Myocyte (in vitro differentiated cells): ENCODE measurements around the gene LDLRAD4. TPM values are rescaled to one million over a fixed set of nuclear protein-coding genes. Genes with fewer than 3 reads are reported as not detected.

Source experiments
- DNase-seq: peaks from one replicate; pipeline ENCODE4 v3.0.0-alpha.2; 2012; ENCODE audit warnings: low read depth
- total RNA-seq: library from RNA; depleted of rRNA; stranded (reverse); fragments of >200 nt; gene quantifications from 2 replicates; pipeline ENCODE4 v1.2.3, GENCODE V29; 2014

Gene LDLRAD4
- total RNA-seq, 1 donor from 2014 or later: 1.7 TPM

- DNase-seq: no peak
Measured at GRCh38 chr18:13440277-13441248, 222.0 kb downstream of the LDLRAD4 start.

DNA sequence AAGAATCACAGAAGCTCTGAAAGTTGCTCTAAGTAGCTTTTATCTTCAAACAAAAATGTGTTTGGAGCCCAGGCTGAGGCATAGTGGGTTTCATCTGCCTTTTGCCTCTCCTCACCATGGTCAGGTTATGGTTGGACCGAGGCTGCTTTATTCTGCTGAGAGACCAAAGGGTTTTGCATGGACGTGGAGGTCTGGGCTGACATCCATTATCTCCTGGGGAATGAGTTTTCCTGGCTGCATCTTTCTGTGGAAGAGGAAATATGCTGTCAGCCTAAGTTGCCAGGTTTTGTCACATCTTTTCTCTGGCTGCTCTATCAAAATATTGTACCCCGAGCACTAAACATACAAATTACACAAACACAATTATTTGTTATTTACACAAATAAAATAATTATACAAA lies 223.2 kb downstream of the LDLRAD4 start:
- DNase-seq: no peak

GRCh38 chr18:13442451-13442850 lies 223.9 kb downstream of the LDLRAD4 start:
- DNase-seq: no peak

GRCh38 chr18:13443552-13443951 lies 225.0 kb downstream of the LDLRAD4 start:
- no peak for DNase-seq

GRCh38 chr18:13444430-13445240 lies 226.1 kb downstream of the LDLRAD4 start:
- no peak for DNase-seq

GRCh38 chr18:13445241-13445897 lies 226.8 kb downstream of the LDLRAD4 start:
- no peak for DNase-seq

GRCh38 chr18:13446024-13446423 lies 227.5 kb downstream of the LDLRAD4 start:
- DNase-seq: no peak

GRCh38 chr18:13446610-13447461 lies 228.3 kb downstream of the LDLRAD4 start:
- DNase-seq: no peak

DNA sequence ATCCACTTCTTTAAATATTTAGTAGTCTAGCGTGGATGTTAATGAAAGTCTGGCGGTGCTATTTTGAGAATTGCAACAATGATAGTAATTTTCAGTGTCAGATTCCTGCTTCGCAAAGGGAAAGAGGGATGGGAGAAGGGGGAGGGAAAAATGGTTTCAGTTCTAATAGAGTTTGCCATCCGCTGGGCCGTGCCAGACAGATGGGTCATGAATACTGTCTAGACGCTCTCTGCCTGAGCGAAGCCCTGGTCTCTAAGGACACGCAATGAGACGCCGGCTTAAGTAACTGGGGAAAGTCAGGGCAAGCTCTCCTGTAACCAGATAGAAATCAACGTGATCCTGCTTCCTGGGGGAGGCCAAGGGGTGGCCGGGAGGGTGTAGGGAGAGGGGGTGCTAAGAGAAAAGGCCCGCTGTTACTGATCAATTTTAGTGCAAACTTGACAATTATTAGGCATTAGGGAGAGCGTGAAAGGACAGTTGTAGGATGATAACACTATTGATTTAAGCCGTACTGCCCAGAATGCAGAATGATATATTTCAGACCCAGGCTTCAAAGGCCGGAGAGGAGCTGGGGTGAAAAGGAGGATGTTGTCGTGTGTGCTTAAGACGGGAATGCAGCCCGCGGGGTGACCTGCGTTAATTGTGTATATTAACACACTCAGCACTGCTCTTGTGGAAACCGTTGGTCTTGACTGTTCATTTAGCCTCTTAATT lies 229.2 kb downstream of the LDLRAD4 start:
- DNase-seq: peak; percentile 15

- no peak for DNase-seq
Measured at GRCh38 chr18:13448335-13448795, 229.8 kb downstream of the LDLRAD4 start.

- no peak for DNase-seq
Measured at GRCh38 chr18:13449651-13450050, 231.1 kb downstream of the LDLRAD4 start.

- no peak for DNase-seq
Measured at GRCh38 chr18:13450289-13451212, 232.0 kb downstream of the LDLRAD4 start.

GRCh38 chr18:13451213-13451540 lies 232.6 kb downstream of the LDLRAD4 start:
- DNase-seq: no peak

DNA sequence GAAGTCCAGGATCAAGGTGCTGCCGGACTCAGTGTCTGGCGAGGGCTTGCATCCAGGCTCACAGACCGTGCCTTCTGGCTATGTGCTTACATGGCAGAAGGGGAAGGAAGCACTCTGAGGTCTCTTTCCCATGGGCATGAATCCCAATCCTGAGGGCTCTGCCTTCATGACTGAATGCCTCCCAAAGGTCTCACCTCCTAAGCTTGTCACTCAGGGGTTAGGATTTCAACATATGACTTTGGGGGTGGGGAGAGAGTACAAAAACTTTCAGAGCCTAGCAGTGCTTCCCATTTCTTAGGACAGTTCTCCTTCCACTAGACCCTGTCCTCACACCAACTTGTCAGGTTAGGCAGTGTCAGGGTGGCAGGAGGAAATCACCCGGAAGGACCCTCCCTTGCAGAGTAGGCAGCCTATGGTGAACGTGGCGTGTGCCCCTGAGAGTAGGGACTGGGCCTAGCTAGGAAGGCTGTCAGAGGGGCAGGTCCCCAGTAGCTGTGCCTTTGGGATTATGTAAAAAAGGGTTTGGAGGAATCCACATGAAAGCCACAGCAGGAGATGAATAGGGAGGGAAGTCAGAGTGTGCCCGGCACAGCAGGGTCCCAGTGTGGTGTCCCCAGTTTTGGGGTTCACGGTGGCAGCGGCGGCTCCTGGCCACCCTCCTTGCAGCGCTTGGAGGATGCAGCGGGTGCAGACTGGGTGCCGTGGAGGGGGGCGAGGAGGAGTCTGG lies 233.3 kb downstream of the LDLRAD4 start:
- DNase-seq: no peak

- no peak for DNase-seq
Measured at GRCh38 chr18:13452388-13452811, 233.8 kb downstream of the LDLRAD4 start.

DNA sequence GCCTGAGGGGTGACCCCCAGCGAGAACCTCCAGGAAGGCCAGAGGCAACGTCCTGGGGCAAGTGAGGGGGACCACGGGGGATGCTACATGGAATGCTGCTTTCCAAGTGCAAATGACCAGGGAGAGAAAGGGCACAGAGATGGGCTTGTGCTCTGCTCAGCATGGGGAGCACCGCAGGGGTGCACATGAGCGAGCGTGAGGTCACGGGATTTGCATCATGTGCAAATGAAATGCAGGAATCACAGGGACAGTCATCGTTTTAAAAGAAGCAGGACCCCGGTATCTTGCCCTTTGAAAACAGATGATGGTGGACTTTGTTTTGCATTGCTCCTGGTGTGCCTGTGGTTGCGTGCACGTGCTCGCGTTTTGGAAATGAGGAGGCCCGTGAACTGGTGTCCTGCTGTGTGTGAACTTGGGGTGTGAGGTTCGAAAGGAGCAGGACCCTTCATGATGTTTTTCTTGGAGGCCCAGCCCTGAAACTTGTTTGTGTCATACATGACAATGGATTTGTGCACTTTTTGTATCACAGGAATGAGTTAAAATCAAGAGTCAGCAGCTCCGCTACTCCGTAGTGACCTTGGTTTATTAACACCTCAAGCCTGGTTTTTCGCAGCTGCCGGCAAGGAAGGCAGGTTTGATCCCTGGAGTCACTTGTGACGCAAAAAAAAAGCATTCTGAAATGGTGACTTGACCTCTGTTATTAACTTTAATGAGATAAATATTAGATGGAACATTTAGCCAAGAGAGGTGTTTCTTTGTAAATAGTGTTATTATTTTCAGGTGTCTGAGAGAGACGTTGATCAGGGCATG lies 234.5 kb downstream of the LDLRAD4 start:
- DNase-seq: no peak

GRCh38 chr18:13453714-13454113 lies 235.2 kb downstream of the LDLRAD4 start:
- no peak for DNase-seq
